Measurements from ENCODE around the gene CCDC60. TPM values are rescaled to one million over a fixed set of nuclear protein-coding genes. Genes with fewer than 3 reads are reported as not detected.

The CCDC60 gene
- total and polyA plus RNA-seq, 10 of the 15 experiments (the other 5 are each of a cell fraction or from before 2014, with no cell fraction given), result 0.19 TPM; not detected in 9

DNA sequence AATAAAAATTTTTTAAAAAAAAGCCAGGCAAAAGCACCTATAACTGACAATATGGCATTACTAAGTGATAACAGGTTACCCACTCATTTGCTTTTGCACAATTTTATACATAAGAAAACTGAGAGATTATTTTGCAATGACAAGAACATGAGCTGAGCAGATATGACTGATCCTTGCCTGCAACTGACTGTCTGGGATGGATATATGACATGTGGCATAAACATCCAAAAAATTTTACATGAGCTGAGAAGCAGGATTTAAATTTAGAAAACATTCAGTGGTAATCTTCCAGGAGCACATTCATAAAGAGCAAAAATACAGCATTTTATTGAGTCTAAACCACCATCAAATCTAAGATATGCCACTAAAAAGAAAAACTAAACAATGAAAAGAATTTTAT is 133.8 kb downstream of the CCDC60 start:
- intact Hi-C loops (cut with micrococcal nuclease; ENCODE audit: unreplicated experiment), result no loop called here
- H3K4me2 ChIP-seq (ENCODE audit: control insufficient read depth, insufficient read depth), result no peak overlapping the region

More for the DNA sequence above, 133.8 kb downstream of the CCDC60 start:
- POLR2A ChIA-PET, result no interaction called here
- BruUV-seq (replicated peaks), result no TSS peak
- H3K27me3 ChIP-seq (replicated peaks in 1 of 2; ENCODE audit: control insufficient read depth in 2 of 2, insufficient read depth in 2 of 2, low read length in 1 of 2), result no peaks in the 10 kb centered on the region
- no peak for TF ChIP-seq KDM1A (IDR thresholded peaks at IDR 0.05; ENCODE audit: borderline replicate concordance)
- TF ChIP-seq CREM (IDR thresholded peaks at IDR 0.05; ENCODE audit: low read depth), result no peak
- TF ChIP-seq, protein P1, sequence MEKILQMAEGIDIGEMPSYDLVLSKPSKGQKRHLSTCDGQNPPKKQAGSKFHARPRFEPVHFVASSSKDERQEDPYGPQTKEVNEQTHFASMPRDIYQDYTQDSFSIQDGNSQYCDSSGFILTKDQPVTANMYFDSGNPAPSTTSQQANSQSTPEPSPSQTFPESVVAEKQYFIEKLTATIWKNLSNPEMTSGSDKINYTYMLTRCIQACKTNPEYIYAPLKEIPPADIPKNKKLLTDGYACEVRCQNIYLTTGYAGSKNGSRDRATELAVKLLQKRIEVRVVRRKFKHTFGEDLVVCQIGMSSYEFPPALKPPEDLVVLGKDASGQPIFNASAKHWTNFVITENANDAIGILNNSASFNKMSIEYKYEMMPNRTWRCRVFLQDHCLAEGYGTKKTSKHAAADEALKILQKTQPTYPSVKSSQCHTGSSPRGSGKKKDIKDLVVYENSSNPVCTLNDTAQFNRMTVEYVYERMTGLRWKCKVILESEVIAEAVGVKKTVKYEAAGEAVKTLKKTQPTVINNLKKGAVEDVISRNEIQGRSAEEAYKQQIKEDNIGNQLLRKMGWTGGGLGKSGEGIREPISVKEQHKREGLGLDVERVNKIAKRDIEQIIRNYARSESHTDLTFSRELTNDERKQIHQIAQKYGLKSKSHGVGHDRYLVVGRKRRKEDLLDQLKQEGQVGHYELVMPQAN (conservative IDR thresholded peaks at IDR 0.05), result no peak
- no peak for TF ChIP-seq CREB1 (IDR thresholded peaks at IDR 0.05; ENCODE audit: low read depth)
- TF ChIP-seq, protein P2, sequence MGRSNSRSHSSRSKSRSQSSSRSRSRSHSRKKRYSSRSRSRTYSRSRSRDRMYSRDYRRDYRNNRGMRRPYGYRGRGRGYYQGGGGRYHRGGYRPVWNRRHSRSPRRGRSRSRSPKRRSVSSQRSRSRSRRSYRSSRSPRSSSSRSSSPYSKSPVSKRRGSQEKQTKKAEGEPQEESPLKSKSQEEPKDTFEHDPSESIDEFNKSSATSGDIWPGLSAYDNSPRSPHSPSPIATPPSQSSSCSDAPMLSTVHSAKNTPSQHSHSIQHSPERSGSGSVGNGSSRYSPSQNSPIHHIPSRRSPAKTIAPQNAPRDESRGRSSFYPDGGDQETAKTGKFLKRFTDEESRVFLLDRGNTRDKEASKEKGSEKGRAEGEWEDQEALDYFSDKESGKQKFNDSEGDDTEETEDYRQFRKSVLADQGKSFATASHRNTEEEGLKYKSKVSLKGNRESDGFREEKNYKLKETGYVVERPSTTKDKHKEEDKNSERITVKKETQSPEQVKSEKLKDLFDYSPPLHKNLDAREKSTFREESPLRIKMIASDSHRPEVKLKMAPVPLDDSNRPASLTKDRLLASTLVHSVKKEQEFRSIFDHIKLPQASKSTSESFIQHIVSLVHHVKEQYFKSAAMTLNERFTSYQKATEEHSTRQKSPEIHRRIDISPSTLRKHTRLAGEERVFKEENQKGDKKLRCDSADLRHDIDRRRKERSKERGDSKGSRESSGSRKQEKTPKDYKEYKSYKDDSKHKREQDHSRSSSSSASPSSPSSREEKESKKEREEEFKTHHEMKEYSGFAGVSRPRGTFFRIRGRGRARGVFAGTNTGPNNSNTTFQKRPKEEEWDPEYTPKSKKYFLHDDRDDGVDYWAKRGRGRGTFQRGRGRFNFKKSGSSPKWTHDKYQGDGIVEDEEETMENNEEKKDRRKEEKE (IDR thresholded peaks at IDR 0.05), result no peak
- no peak for TF ChIP-seq RAD51 (IDR thresholded peaks at IDR 0.05)
- TF ChIP-seq SMARCA5 (IDR thresholded peaks at IDR 0.05), result no peak
- TF ChIP-seq NBN (IDR thresholded peaks at IDR 0.05), result no peak
- TF ChIP-seq WRNIP1 (IDR thresholded peaks at IDR 0.05; ENCODE audit: borderline replicate concordance, low read depth, low read length), result no peak
- TF ChIP-seq, protein P3, sequence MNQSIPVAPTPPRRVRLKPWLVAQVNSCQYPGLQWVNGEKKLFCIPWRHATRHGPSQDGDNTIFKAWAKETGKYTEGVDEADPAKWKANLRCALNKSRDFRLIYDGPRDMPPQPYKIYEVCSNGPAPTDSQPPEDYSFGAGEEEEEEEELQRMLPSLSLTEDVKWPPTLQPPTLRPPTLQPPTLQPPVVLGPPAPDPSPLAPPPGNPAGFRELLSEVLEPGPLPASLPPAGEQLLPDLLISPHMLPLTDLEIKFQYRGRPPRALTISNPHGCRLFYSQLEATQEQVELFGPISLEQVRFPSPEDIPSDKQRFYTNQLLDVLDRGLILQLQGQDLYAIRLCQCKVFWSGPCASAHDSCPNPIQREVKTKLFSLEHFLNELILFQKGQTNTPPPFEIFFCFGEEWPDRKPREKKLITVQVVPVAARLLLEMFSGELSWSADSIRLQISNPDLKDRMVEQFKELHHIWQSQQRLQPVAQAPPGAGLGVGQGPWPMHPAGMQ (IDR thresholded peaks at IDR 0.05; ENCODE audit: borderline replicate concordance), result no peak
- TF ChIP-seq SMAD5 (IDR thresholded peaks at IDR 0.05; ENCODE audit: low read depth), result no peak
- TF ChIP-seq FOXM1 (IDR thresholded peaks at IDR 0.05; ENCODE audit: low read depth, low read length), result no peak
- TF ChIP-seq POU2F2 (IDR thresholded peaks at IDR 0.05; ENCODE audit: borderline replicate concordance, low read depth, low read length), result no peak
- no peak for TF ChIP-seq EED (IDR thresholded peaks at IDR 0.05; ENCODE audit: low read depth)
- no peak for TF ChIP-seq RELA (IDR thresholded peaks at IDR 0.05; ENCODE audit: borderline replicate concordance, partially characterized antibody)
- no peak for TF ChIP-seq BMI1 (IDR thresholded peaks at IDR 0.05; ENCODE audit: borderline replicate concordance)
- in situ Hi-C loops (cut with MboI), result no loop called here
- no peaks in the 10 kb centered on the region for H4K20me1 ChIP-seq (ENCODE audit: control insufficient read depth, insufficient read depth)
- FAIRE-seq (no peak), ATAC-seq (no peak), DNase-seq (ENCODE audit: low read depth, low spot score) (no peak)
- no peak overlapping the region for H2AFZ ChIP-seq (ENCODE audit: control insufficient read depth, low read depth, low read length)
- no peaks in the 10 kb centered on the region for H3K79me2 ChIP-seq (ENCODE audit: control insufficient read depth, insufficient read depth, low read length)
- H3K36me3 ChIP-seq (ENCODE audit: control insufficient read depth in 2 of 2, insufficient read depth in 2 of 2, low read length in 1 of 2), result no peaks in the 10 kb centered on the region
- no peaks in the 10 kb centered on the region for H3K9me3 ChIP-seq (replicated peaks; ENCODE audit: control insufficient read depth, insufficient read depth, low read length)
- RAD21 ChIA-PET (ENCODE audit: unreplicated experiment), result no interaction called here
- CTCF ChIA-PET, result no interaction called here
- H3K27ac ChIP-seq (ENCODE audit: control insufficient read depth, insufficient read depth), result no peak overlapping the region
- no peak overlapping the region for H3K9ac ChIP-seq (ENCODE audit: control insufficient read depth, insufficient read depth, low read length)
- no peak overlapping the region for H3K4me3 ChIP-seq
- no peaks in the 10 kb centered on the region for H3K4me1 ChIP-seq (ENCODE audit: control insufficient read depth, insufficient read depth, low read length)
- SMC1A ChIA-PET (ENCODE audit: uncharacterized antibody, unreplicated experiment), result no interaction called here

Measured in GM12878 (cell line).